Measurements from ENCODE around the gene SELP.

DNA sequence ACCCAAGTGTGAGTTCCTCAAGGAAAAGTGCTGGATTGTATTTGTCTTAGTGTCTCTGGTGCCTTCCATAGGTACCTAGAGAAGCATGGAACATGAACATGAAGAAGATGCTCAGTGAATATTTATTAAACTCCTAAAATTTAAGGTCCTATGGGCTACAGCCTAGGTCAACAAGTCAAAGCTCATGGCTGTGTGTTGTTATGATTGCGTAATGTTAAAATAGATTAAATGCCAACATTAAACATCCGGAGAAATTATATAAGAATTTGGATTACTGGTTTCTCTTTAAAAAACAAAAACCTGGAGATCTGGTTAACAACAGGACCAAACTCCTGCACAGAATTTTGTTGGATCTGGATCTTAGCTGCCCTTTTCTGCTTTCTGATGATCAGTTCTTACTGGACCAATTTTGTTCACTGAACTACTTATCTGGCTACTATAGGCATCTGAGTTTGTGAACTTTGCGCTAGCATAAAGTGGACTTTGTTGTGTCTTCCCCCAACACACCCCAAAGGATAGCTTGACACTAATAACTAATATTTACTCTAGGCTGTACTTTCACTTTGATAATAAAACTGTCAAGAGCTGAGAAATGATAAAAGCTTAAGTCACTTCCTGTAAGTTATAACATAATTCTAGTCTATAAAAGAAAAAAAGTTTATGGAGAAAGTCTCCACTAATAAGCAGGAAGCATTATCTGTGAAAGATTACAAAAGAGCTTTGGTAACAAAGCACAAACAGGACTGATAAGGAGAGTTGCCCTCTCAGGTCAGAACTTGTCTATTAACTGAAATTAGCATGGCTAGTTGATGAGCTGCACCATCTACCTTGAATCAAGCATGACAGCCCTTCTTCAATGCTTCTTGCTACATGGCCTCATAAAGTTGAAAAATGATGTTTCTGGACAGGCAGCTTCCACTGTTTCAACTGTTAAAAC lies 64.3 kb downstream of the SELP start:
- no peak for TF ChIP-seq EZH2 (IDR thresholded peaks at IDR 0.05; ENCODE audit: insufficient read depth, low read length)
- TF ChIP-seq, protein P1, sequence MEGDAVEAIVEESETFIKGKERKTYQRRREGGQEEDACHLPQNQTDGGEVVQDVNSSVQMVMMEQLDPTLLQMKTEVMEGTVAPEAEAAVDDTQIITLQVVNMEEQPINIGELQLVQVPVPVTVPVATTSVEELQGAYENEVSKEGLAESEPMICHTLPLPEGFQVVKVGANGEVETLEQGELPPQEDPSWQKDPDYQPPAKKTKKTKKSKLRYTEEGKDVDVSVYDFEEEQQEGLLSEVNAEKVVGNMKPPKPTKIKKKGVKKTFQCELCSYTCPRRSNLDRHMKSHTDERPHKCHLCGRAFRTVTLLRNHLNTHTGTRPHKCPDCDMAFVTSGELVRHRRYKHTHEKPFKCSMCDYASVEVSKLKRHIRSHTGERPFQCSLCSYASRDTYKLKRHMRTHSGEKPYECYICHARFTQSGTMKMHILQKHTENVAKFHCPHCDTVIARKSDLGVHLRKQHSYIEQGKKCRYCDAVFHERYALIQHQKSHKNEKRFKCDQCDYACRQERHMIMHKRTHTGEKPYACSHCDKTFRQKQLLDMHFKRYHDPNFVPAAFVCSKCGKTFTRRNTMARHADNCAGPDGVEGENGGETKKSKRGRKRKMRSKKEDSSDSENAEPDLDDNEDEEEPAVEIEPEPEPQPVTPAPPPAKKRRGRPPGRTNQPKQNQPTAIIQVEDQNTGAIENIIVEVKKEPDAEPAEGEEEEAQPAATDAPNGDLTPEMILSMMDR (IDR thresholded peaks at IDR 0.05; ENCODE audit: insufficient read depth, low read depth, low read length) = no peak

Measured in astrocyte (in vitro differentiated cells and primary cell).